HG03060 (cell line): ENCODE data around the gene RNPEPL1.
A peak's percentile ranks its signal among the peaks of the same experiment; 100 is the strongest.

Experiments
- ATAC-seq: cut with Tn5 transposase; IDR thresholded peaks from one replicate; pipeline ENCODE4 v1.9.1; 2021; ENCODE audit warnings: low read depth, moderate number of reproducible peaks; ENCODE audit not compliant: unreplicated experiment

Gene RNPEPL1

DNA sequence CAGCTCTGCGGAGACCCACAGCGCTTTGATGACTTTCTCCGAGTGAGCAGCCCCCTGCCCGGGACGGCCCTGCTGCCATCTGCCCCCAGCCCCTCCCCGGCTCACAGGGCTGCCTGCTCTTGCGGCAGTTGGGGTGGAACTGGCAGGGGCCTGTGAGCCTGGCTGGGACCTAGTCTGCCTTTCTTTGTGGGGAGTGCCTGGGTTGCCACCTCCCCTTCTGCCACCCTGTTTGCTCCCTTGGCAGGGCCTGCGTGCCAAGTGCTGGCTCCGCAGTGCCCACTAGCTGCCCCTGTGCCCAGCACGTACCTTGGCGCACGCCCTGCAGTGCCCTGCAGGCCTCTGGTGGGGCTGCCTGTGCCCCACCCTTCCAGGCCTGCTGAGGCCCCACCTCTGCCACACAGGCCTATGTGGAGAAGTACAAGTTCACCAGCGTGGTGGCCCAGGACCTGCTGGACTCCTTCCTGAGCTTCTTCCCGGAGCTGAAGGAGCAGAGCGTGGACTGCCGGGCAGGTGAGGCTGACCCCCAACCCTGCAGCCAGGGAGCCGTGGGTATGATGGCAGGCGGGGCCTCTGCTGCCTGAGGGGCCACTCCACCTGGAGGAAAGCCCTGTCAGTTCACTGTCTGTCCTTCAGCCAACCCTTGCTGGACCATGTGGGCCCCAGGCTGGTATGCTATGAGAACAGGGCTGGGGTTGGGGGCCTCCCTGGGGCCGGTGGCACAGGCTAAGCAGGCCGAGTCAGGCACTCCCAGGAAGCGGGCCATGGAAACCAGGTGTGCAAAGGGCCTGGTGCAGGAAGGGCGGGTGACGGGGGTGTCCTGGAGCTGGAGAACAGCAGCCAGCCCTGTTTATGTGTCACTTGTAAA lies 7.0 kb downstream of the RNPEPL1 start:
- no peak for ATAC-seq

DNA sequence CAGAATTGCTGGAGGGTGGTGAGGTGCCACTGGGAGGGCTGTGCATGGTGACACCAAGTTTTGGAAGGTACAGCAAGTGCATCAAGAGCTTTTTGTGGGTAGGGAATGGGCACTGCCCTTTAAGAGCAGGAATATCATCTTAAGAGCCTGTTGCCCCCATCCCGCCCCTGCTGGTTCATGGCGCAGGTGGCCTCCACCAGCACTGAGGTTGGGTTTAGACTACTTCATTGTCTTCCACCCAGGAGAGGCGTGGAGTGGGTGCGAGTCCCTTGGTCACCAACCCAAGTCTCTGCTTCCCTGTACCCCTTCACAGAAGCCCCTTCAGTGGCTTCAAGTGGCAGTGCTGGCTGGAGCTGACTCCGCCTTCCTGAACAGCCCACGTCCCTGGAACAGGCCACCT lies 7.8 kb downstream of the RNPEPL1 start:
- ATAC-seq = no peak

DNA sequence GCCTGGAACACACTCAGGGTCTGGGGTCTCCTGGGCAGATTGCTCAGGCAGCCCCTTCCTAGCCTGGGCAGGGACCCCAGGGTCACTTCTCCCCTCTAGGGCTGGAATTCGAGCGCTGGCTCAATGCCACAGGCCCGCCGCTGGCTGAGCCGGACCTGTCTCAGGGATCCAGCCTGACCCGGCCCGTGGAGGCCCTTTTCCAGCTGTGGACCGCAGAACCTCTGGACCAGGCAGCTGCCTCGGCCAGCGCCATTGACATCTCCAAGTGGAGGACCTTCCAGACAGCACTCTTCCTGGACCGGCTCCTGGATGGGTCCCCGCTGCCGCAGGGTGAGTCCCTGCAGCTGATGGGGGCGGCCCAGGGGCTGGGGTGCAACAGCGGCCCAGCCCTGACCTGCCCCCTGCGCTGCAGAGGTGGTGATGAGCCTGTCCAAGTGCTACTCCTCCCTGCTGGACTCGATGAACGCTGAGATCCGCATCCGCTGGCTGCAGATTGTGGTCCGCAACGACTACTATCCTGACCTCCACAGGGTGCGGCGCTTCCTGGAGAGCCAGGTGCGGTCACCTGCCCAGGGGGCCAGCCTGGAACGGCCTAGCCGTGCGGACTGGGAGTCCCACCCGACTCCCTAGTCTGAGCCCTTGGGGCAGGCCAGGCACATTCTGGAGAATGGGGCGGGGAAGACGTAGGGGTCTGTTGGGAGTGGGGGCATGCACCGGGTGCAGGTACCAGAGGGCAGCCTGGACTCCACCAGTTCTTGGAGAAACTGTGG lies 8.3 kb downstream of the RNPEPL1 start:
- no peak for ATAC-seq

DNA sequence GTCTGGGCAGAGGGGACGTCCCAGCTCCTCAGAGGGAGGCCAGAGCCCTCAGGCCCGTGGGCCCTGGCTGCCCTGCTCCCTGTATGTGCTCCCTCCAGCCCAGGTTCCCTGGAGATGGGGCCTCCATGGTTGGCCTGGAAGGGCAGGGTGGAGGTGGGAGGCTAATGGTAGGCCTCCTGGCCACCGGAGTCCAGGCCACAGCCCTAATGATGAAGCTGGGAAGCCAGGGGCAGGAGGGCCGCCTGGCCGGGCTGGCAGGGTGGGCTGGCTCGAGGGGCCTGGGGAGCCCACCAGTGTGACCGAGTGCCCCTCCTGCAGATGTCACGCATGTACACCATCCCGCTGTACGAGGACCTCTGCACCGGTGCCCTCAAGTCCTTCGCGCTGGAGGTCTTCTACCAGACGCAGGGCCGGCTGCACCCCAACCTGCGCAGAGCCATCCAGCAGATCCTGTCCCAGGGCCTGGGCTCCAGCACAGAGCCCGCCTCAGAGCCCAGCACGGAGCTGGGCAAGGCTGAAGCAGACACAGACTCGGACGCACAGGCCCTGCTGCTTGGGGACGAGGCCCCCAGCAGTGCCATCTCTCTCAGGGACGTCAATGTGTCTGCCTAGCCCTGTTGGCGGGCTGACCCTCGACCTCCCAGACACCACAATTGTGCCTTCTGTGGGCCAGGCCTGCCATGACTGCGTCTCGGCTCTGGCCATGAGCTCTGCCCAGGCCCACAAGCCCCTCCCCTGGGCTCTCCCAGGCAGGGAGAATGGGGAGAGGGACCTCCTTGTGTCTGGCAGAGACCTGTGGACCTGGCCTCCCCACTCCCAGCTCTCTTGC lies 9.2 kb downstream of the RNPEPL1 start:
- ATAC-seq = no peak

DNA sequence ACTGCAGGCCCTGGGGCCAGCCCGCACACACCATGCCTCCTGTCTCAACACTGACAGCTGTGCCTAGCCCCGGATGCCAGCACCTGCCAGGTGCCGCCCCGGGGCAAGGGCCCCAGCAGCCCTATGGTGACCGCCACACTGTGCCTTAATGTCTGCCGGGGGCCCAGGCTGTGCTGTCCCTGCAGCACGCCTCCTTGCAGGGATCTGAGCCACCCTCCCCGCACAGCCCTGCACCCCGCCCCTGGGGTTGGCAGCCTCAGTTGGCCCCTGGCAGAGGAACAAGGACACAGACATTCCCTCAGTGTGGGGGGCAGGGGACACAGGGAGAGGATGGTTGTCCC lies 9.8 kb downstream of the RNPEPL1 start:
- no peak for ATAC-seq

DNA sequence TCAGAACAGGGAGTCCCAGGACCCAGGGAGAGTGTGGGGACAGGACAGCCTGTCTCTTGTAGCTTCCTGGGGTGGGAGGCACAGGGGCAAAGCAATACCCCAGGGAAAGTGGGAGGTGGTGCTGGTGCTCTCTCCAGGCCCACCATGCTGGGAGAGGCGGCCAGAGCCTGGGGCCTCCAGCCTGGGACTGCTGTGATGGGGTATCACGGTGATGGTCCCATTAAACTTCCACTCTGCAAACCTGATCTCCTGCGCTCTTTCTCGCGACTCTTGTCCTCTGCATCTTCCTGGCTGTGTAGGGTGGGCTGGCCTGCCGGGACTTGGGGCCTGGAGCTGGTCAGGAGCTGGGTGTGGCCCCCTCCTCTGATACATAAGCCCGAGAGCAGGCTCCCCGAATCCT lies 10.2 kb downstream of the RNPEPL1 start:
- no peak for ATAC-seq

DNA sequence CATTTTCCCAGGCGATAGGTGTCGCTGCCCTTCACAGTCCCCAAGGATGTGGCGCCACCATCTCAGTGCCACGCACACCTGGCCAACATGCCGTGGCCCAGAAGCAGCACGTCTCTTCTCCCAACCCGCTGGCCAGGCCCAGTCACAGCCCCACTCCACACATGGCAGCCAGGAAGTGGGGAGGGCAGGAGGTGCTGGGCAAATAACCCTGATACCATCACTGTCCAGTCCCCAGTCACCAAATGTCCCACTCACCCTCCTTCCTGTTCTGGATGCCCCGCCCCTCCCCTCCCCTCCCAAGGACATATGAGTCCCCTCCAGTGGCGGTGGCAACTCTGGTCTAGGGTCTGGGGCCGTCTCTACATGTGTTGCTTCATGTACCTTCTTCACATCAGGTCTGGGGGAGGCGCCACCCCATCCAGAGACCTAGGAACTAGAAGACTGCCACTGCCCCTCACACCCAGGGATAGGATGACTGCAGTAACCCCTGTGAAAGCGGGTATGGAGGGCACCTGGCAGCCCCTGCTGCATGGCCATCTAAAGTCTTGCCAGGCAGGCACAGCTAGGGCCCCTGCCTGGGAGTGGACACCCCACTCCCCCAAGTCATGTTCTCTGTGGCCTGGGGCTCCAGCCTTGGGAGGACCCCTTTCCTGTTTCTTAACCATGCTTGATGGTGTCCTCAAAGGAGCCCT lies 10.9 kb downstream of the RNPEPL1 start:
- ATAC-seq = no peak

DNA sequence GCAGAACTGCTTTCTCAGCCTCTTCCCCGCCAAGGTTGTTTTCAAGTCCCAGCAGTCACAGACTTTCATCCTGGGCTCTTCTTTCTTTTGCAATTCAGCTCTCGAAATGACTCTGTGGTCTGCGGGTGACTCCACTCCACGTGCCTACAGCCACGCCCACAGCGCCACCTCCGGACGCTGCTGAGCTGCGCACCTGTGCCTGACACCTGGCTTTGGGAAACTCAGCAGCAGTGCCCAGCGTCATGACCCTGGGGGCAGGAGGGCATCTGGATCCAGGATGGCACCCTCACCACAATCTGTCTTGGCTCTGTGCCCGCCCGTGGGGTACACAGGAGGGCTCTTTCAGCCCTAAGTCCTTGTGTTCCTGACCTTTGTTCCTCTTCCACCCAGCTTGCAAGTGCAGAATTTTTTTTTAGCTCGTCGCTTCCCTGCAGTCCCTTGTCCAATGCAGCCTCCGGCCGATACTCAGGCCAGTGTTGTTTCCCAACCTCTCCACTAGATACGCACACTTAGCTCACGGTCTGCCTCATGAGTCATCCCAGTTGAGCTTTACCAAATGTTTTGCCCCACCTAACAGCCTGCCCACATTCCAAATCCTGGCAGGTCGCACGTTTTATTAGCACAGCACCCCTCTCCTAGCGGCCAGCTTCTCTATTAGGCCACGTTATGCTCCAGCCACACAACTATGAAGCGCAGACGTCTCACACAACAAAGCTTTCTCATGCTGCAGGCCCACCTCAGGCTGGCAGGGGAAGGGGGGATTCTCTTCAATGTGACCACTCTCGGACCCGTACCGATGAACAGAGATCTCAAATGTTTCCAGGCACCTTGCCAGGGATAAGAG lies 11.7 kb downstream of the RNPEPL1 start:
- ATAC-seq = no peak

DNA sequence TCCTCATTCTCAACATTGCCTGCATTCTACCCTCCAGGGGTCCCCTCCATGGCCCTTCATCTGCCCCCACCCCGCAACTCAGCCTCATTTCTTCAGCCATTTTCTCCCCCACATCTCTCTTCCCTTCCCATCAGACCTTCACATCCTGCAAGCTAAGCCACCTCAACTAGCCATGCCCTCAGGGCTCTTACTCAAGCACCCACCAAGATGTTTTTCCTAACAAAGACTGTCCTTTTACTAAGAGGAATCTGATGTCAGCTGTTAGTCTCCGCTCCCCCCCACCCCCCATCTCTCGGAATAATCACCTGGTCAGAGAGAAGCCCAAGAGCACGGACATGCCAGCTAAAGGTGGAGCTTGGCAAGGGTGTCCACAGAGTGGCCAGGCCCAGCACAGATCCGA lies 13.5 kb downstream of the RNPEPL1 start:
- no peak for ATAC-seq

DNA sequence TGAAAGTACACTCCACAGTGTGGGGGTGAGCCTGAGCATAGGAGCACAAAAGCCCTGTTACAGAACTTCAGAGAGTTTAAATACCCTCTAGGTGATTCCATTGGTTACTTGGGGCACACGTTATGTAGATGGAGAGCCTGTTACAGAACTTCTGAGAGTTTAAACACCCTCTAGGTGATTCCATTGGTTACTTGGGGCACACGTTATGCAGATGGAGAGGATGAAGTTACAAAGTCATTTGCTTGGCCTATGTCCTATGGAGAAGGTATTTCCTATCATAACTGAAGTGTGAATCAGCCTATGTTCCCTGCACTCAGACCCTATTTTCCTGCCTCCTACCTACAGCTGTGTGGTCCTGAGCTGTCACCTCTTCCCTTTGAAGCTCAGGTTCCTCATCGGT lies 14.5 kb downstream of the RNPEPL1 start:
- no peak for ATAC-seq

DNA sequence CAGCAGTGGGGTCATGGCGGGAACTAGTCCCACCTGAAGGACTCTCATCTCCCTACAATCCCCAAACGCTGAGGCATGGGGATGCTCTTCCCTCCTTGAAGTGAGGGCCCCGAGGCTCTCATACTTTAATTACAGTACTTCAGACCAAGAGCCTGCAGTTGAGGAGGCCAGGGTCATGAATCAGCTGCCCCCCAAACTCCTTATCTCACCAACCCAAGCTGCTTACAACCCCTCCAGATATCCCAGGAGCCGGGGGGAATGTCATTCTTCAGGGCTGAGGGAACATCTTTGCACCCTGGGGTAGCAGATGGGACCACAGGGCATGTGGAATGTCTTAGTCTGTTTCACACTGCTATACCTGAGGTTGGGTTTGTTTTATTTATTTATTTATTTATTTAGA lies 15.5 kb downstream of the RNPEPL1 start:
- no peak for ATAC-seq

DNA sequence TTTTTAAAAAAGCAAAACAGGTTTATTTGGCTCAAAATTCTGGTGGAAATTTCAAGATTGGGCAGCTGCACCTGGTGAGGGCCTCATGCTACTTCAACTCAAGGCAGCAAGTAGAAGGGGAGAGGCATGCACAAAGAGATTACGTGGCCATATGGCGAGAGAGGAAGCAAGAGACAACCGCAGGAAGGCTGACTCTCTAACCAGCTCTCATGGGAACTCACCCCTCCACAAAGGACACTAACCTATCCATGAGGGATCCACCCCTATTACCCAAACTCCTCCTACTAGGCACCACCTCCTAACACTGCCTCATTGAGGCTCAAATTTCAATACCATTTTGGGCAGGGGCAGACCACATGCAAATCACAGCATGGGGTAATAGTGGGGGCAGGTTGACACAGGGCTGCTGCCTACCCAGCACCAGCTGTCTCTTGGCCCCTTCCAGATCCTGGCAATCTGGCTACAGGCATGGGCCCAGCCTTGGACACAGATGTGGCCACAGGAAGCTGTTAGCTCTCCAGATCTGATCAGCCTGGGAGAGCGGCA lies 16.3 kb downstream of the RNPEPL1 start:
- peak; percentile 63 for ATAC-seq

DNA sequence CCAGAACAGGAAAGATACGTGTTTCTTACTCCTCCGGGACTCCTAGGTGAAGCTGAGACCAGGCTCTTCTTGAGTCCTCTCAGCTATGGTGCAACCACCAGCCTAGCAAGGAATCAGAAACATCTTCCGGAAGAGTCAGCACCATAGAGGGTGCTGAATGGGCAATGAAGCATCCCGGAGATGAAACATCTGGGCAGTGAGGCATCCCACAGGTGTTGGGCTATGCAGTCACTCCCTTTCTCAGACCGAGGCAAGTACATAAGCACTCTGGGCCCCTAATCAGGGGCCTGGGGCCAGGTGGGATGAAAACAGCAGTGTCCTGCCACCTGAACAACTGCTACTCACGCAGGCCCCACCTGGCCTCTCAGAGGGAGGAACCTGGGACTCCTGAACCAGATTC lies 16.8 kb downstream of the RNPEPL1 start:
- ATAC-seq = peak; percentile 26

DNA sequence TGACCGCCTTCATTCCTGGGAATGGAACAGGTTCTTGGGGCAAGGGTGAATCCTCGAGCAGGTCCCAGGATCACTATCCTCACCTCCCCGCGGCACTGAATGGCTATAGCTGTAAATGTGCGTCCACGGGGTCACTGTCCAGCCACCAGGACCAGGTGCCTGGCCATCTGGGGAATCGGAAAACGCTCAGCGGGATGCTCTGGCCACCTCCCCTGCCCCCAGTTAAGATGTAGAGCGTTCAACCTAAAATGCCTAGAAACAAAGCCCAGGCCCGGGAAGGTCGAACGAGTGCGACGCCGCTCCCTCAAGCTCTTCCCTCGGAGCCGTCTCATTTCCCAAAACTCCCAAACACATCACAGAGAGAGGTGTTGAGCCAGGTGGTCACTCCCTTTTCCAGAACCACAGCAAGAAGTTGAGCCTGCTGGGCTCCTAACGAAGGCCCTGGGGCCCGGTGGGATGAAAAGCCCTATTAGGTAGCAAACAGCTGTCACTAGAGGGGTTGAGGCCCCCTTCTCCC lies 17.5 kb downstream of the RNPEPL1 start:
- ATAC-seq = no peak

DNA sequence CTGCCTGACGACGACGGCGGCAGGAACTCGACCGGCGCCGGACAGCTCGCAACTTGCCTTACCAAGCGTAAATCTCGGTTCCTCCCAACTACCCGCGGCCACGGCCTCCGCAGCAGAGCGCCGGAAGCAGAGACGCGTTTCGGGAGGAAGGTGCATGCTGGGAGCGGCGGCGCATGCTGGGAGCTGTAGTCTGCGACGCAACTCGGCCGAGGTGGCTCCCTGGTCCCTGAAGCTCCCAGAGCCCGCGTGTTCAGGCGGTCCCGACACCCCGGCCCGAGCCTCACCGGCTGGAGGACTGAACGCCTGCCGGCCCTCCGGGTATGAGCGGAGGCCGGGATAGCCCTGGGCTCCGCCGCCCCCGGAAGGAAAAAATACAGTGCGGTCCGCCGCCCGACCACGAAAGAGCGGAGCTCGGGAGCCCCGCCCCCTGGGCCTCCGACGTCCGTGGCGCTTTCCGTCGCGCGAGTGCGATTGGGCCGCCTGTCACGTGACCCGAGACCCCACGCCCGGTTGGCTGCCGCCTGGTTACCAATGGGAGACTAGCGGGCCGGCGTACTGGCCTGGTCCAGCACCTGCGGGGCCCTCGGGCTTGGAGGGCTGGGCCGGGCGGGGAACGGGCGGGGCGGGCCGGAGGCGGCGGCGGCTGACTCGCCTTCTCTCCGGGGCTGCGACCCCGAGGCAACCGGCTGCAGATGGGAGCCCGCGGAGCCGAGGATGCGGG lies 18.1 kb downstream of the RNPEPL1 start, which contains the start of gene CAPN10:
CAPN10 (plus strand) TSS at position 537 of the 721 bp plus-strand sequence; CDS start at position 715, 178 bp downstream.
- ATAC-seq = peak; percentile 33

DNA sequence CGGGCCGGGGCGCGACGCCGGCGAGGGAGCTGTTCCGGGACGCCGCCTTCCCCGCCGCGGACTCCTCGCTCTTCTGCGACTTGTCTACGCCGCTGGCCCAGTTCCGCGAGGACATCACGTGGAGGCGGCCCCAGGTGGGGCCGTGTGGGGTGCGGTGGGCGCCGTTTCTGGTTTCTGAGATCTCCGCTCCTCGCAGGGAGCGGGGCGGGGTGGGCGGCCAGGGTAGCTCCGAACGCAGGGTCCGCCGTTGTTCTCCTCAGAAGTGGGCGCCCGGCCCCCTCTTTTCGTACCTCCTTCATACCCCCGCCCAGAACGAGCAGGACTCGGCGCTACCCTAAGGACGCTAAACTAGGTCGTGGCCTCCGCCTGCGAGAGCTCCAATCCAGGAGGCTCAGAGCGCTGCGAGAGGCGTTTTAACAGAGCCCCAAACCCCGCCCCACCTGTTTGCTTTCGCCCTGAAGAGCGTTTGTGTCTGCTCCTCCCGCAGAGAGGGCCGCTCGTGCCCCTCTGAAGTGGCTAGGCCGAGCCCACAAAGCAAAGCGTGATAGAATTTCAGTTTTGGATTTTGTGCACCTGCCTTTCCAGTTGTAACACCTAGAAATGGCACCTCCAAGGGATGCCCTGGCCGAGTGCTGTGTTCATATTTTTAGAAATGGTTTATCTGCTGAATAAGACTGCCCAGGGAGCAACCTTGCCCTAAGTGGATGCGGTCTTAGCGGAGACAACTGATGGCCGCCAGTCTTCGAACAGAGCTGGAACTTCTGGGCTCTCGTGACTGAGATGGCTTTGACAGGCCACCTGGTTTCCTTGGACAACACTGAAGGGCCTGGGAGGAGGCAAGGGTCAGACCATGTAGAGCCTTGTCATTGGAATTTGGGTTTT lies 18.9 kb downstream of the RNPEPL1 start:
- ATAC-seq = no peak

DNA sequence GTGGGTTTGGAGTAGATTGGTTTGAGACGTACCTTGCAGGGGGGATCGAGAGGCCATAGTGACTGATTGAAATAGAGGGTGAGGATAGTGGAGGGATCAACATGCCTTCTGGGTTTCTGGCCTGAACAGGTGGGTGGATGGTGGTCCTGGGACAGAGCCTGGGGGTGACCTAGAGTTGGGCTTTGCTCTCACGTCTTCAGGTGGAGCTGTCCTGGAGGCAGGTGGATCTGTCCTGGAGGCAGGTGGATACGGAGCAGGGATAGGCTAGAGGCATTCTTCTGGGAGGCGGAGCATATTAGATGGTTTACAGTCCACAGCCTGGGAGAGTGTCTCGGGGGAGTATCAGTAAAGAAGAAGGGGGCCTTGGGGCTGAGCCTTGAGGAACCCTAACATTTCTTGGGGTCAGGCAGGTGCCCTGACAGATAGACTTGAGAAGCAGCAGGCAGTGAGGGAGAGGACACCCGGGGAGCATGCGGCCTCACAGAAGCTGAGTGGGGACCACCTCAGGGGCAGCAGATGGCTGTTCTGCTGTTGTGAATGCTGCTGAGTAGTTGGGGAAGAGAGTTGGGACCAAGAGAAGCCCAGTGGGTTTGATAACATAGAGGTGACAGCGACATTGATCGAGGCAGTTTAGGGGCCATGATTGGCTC lies 19.8 kb downstream of the RNPEPL1 start:
- ATAC-seq = no peak
